ENCODE data around the gene C22orf31. TPM values are rescaled to one million over a fixed set of nuclear protein-coding genes. Genes with fewer than 3 reads are reported as not detected.

Gene C22orf31
- total RNA-seq, 1 experiment from 2014 or later: not detected

- ChIA-PET RAD21 (ENCODE audit: low non-redundant PET in 1 of 2, low total read pairs in 2 of 2, uncharacterized antibody in 2 of 2, unreplicated experiment in 2 of 2) (no interaction called here), CTCF (no interaction called here), POLR2A (no interaction called here)
- no peak overlapping the region for H3K27ac ChIP-seq (ENCODE audit: low read depth, low read length)
- peaks cover 10 to 16% of the 10 kb centered on the region in 2 experiments; a peak in 3 of 4 replicates for H3K4me1 ChIP-seq (ENCODE audit: control insufficient read depth in 1 of 2, insufficient read depth in 2 of 2, low read length in 2 of 2)
- H3K9ac ChIP-seq (ENCODE audit: low read length): no peak overlapping the region
- no peak for TF ChIP-seq ZBTB33 (IDR thresholded peaks at IDR 0.05; ENCODE audit: extremely low read depth, insufficient replicate concordance, low read length)
- no peak for TF ChIP-seq ELF1 (IDR thresholded peaks at IDR 0.05; ENCODE audit: borderline replicate concordance, low read depth)
- TF ChIP-seq CTCF (IDR thresholded peaks at IDR 0.05 in 2 of 3, conservative IDR thresholded peaks at IDR 0.05 in 1 of 3; ENCODE audit: borderline replicate concordance in 1 of 3, insufficient read depth in 1 of 3, low read depth in 2 of 3, low read length in 2 of 3): no peak
- TF ChIP-seq SRF (IDR thresholded peaks at IDR 0.05; ENCODE audit: low read depth): no peak
- no peak for TF ChIP-seq JUND (IDR thresholded peaks at IDR 0.05)
- TF ChIP-seq ZNF274 (IDR thresholded peaks at IDR 0.05; ENCODE audit: low read depth, low read length): no peak
- TF ChIP-seq CBX3 (IDR thresholded peaks at IDR 0.05; ENCODE audit: low read depth): no peak
- no peak for TF ChIP-seq MAX (IDR thresholded peaks at IDR 0.05)
- TF ChIP-seq REST (IDR thresholded peaks at IDR 0.05; ENCODE audit: low read depth): no peak
- no peak for TF ChIP-seq EZH2 (IDR thresholded peaks at IDR 0.05)
- no peak for TF ChIP-seq FOSL1 (IDR thresholded peaks at IDR 0.05; ENCODE audit: low read depth)
- TF ChIP-seq POLR2A (IDR thresholded peaks at IDR 0.05; ENCODE audit: borderline replicate concordance, extremely low read depth, insufficient read depth, insufficient read length): no peak
- TF ChIP-seq ZFX (IDR thresholded peaks at IDR 0.05): no peak
- no peak for TF ChIP-seq SP1 (IDR thresholded peaks at IDR 0.05; ENCODE audit: low read depth)
- no peak for TF ChIP-seq YY1 (IDR thresholded peaks at IDR 0.05; ENCODE audit: extremely low read depth, insufficient replicate concordance, low read depth, low read length)
- no peak for TF ChIP-seq EGR1 (IDR thresholded peaks at IDR 0.05; ENCODE audit: low read depth)
- TF ChIP-seq ATF3 (IDR thresholded peaks at IDR 0.05): no peak
- no peak for TF ChIP-seq CEBPB (IDR thresholded peaks at IDR 0.05; ENCODE audit: low read depth)
- TF ChIP-seq SIN3A (IDR thresholded peaks at IDR 0.05; ENCODE audit: low read depth): no peak
- H4K20me1 ChIP-seq (ENCODE audit: insufficient read depth): no peaks in the 10 kb centered on the region
- no TSS peak for BruUV-seq (replicated peaks)
- intact Hi-C loops (cut with micrococcal nuclease): no loop called here
- H3K9me3 ChIP-seq (ENCODE audit: control insufficient read depth in 1 of 2, insufficient read depth in 1 of 2, low read depth in 1 of 2, low read length in 2 of 2): peaks cover 3 to 12% of the 10 kb centered on the region in 2 experiments; a peak in 1 of 4 replicates
- H3K79me2 ChIP-seq (ENCODE audit: insufficient read depth, low read length): peaks cover 4% of the 10 kb centered on the region; the same call in 1 of the 2 replicates
- no peak overlapping the region for H3K4me2 ChIP-seq (ENCODE audit: low read length)
- DNase-seq (ENCODE audit: low read depth, low spot score) (no peak), ATAC-seq (no peak)
- no peak overlapping the region for H3K4me3 ChIP-seq (replicated peaks in 1 of 2; ENCODE audit: low read depth in 1 of 2, low read length in 2 of 2)
- H3K9me2 ChIP-seq (ENCODE audit: insufficient read depth): no peaks in the 10 kb centered on the region
- H3K36me3 ChIP-seq (ENCODE audit: control insufficient read depth in 1 of 2, insufficient read depth in 2 of 2, low read length in 2 of 2): peaks cover 0 to 4% of the 10 kb centered on the region in 2 experiments; a peak in 1 of 4 replicates
- H3K27me3 ChIP-seq (ENCODE audit: insufficient read depth, low read length): no peaks in the 10 kb centered on the region
- no peak overlapping the region for H2AFZ ChIP-seq (ENCODE audit: low read depth, low read length, poor library complexity, severe bottlenecking)
Measured at GRCh38 chr22:29022101-29022817, 39.4 kb downstream of the C22orf31 start.

All from HCT116 (cell line).